GM12873 (cell line): ENCODE measurements around the gene SLC9A3.

Source experiments
- CTCF ChIP-seq: IDR thresholded peaks from 2 replicates; pipeline ENCODE4 v1.5.1; 2012; ENCODE audit warnings: low read depth, mild to moderate bottlenecking, moderate library complexity, low read length, control low read depth; ENCODE audit not compliant: insufficient read depth; ENCODE audit errors: missing control alignments

SLC9A3 gene

GRCh38 chr5:524973-525761 lies 918 bp upstream of the SLC9A3 start:
- no peak for TF ChIP-seq CTCF

GRCh38 chr5:523441-524222 lies 617 bp downstream of the SLC9A3 start:
- no peak for TF ChIP-seq CTCF

- no peak for TF ChIP-seq CTCF
Observed at GRCh38 chr5:522899-523440, 1.3 kb downstream of the SLC9A3 start.

GRCh38 chr5:522116-522515 lies 2.1 kb downstream of the SLC9A3 start:
- TF ChIP-seq CTCF = no peak

GRCh38 chr5:521680-522079 lies 2.6 kb downstream of the SLC9A3 start:
- no peak for TF ChIP-seq CTCF

- no peak for TF ChIP-seq CTCF
Observed at GRCh38 chr5:520850-521226, 3.4 kb downstream of the SLC9A3 start.

- TF ChIP-seq CTCF = no peak
Observed at GRCh38 chr5:520196-520849, 3.9 kb downstream of the SLC9A3 start.
